ENCODE results near the gene BAHD1. TPM values are rescaled to one million over a fixed set of nuclear protein-coding genes. Genes with fewer than 3 reads are reported as not detected.

The BAHD1 gene
- total and polyA plus RNA-seq, 4 experiments from 2014 or later: 1.5 to 49.2 (median 25.8) TPM

DNA sequence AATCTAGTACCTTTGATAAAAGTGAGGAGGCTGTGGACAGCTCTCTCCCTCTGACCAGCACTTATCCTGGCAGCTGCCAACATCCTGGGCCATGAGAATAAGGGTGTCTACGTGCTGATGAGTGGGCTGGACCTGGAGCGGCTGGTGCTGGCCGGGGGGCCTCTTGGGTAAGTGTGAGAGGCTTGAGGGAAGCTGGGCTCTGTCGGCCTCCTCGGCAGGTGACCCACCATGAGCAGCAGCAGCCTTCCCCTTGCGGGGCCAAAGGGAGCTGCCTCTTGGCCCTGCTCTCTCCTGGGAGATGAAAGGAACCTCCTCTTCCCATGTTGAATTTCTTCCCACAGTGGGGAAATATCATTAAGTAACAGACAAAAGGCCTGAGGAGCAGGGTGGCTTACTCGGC lies 25.9 kb upstream of the BAHD1 start:
- peaks cover 38 to 57% of the 10 kb centered on the region in 2 donors for H3K36me3 Mint-ChIP-seq
- Histone ChIP-seq H3K27me3 (ENCODE audit: insufficient read depth, low read length) (no peaks in the 10 kb centered on the region), H3K36me3 (ENCODE audit: insufficient read depth, low read length) (peaks cover 23% of the 10 kb centered on the region), H3K4me1 (ENCODE audit: insufficient read depth, low read length) (no peaks in the 10 kb centered on the region), H3K9me3 (ENCODE audit: control insufficient read depth in 1 of 2, low read length in 2 of 2) (no peaks in the 10 kb centered on the region), H3K4me3 (ENCODE audit: low read length in 2 of 2) (no peak overlapping the region), H3K27ac (ENCODE audit: low read depth, low read length) (no peak overlapping the region)
- no peak overlapping the region for H3K4me3 Mint-ChIP-seq
- DNase-seq: no peak
- no peaks in the 10 kb centered on the region for H3K9me3 Mint-ChIP-seq
- intact Hi-C loops (cut with micrococcal nuclease): no loop called here
- no peak overlapping the region for H3K27ac Mint-ChIP-seq
- CTCF ChIA-PET (ENCODE audit: partially characterized antibody): interaction anchor here (0.5 to 2.4 kb wide), 7 partner anchors 8 to 76 kb away, joined by 3 to 9 read pairs (median 3); partner anchors contain the start of gene IVD
- POLR2A ChIA-PET (ENCODE audit: partially characterized antibody): no interaction called here
- no peaks in the 10 kb centered on the region for H3K27me3 Mint-ChIP-seq
- peaks cover 0 to 3% (median 0%) of the 10 kb centered on the region in 4 donors for H3K4me1 Mint-ChIP-seq

GRCh38 chr15:40415226-40415625 lies 25.5 kb upstream of the BAHD1 start:
- H3K4me3 Mint-ChIP-seq: no peak overlapping the region
- Histone ChIP-seq H3K4me1 (ENCODE audit: insufficient read depth, low read length) (no peaks in the 10 kb centered on the region), H3K4me3 (ENCODE audit: low read length in 2 of 2) (no peak overlapping the region), H3K27ac (ENCODE audit: low read depth, low read length) (no peak overlapping the region), H3K27me3 (ENCODE audit: insufficient read depth, low read length) (no peaks in the 10 kb centered on the region), H3K9me3 (ENCODE audit: control insufficient read depth in 1 of 2, low read length in 2 of 2) (no peaks in the 10 kb centered on the region), H3K36me3 (ENCODE audit: insufficient read depth, low read length) (peaks cover 23% of the 10 kb centered on the region)
- no peak for DNase-seq
- intact Hi-C loops (cut with micrococcal nuclease): no loop called here
- H3K36me3 Mint-ChIP-seq: peaks cover 35 to 53% of the 10 kb centered on the region in 2 donors
- ChIA-PET POLR2A (ENCODE audit: partially characterized antibody) (no interaction called here), CTCF (ENCODE audit: partially characterized antibody) (interaction anchor here (1.0 to 2.4 kb wide), 3 partner anchors 10 to 77 kb away, joined by 3 to 9 read pairs (median 3); partner anchors contain the start of gene IVD)
- H3K27me3 Mint-ChIP-seq: no peaks in the 10 kb centered on the region
- peaks cover 0 to 3% (median 0%) of the 10 kb centered on the region in 4 donors for H3K4me1 Mint-ChIP-seq
- peak overlapping the region in 1 of 7 donors; percentile 68 for H3K27ac Mint-ChIP-seq
- H3K9me3 Mint-ChIP-seq: no peaks in the 10 kb centered on the region

DNA sequence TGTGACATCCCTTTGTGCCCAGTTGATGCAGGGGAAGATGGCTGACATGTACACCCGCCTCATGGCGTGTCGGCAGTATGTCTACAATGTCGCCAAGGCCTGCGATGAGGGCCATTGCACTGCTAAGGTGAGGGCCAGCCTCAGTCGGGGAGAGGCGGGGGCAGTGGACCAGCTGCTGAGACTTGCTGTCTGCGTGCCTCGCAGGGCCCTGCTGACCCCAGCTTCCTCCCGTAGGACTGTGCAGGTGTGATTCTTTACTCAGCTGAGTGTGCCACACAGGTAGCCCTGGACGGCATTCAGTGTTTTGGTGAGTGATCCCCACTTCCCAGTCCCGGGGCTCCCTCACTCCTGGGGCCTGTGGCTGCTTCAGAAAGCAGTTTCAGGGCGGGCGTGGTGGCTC lies 24.7 kb upstream of the BAHD1 start:
- DNase-seq: no peak
- H3K36me3 Mint-ChIP-seq: peaks cover 27 to 45% of the 10 kb centered on the region in 2 donors
- POLR2A ChIA-PET (ENCODE audit: partially characterized antibody): no interaction called here

DNA sequence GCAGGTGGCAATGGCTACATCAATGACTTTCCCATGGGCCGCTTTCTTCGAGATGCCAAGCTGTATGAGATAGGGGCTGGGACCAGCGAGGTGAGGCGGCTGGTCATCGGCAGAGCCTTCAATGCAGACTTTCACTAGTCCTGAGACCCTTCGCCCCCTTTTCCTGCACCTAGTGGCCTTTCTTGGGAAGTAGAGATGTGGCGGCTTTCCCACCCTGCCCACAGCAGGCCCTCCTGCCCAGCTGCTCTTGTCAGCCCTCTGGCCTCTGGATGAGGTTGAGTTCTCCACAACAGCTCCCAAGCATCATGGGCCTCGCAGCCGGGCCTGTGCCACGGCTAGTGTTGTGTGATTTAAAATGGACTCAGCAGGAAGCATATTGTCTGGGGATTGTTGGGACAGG lies 22.6 kb upstream of the BAHD1 start:
- H3K4me3 ChIP-seq (ENCODE audit: low read length in 2 of 2): no peak overlapping the region
- Mint-ChIP-seq H3K36me3 (peaks cover 10 to 27% of the 10 kb centered on the region in 2 donors), H3K27ac (no peak overlapping the region), H3K9me3 (no peaks in the 10 kb centered on the region), H3K27me3 (no peaks in the 10 kb centered on the region), H3K4me1 (peaks cover 0 to 5% (median 0%) of the 10 kb centered on the region in 4 donors), H3K4me3 (no peak overlapping the region)
- intact Hi-C loops (cut with micrococcal nuclease): no loop called here
- DNase-seq: no peak
- ChIA-PET CTCF (ENCODE audit: partially characterized antibody) (interaction anchor here (1.0 to 11.7 kb wide), 3 partner anchors 76 to 139 kb away, joined by 3 to 235 read pairs (median 4); partner anchors contain the start of gene CCDC9B), POLR2A (ENCODE audit: partially characterized antibody) (no interaction called here)
- no peak overlapping the region for H3K27ac ChIP-seq (ENCODE audit: low read depth, low read length)
- no peaks in the 10 kb centered on the region for H3K27me3 ChIP-seq (ENCODE audit: insufficient read depth, low read length)
- peaks cover 8% of the 10 kb centered on the region for H3K36me3 ChIP-seq (ENCODE audit: insufficient read depth, low read length)
- H3K4me1 ChIP-seq (ENCODE audit: insufficient read depth, low read length): peaks cover 8% of the 10 kb centered on the region
- no peaks in the 10 kb centered on the region for H3K9me3 ChIP-seq (ENCODE audit: control insufficient read depth in 1 of 2, low read length in 2 of 2)

More for the DNA sequence above, 24.7 kb upstream of the BAHD1 start:
- H3K36me3 ChIP-seq (ENCODE audit: insufficient read depth, low read length): peaks cover 23% of the 10 kb centered on the region
- H3K4me1 Mint-ChIP-seq: peaks cover 0 to 3% (median 0%) of the 10 kb centered on the region in 4 donors
- no peaks in the 10 kb centered on the region for H3K9me3 ChIP-seq (ENCODE audit: control insufficient read depth in 1 of 2, low read length in 2 of 2)
- H3K4me1 ChIP-seq (ENCODE audit: insufficient read depth, low read length): no peaks in the 10 kb centered on the region
- H3K27me3 Mint-ChIP-seq: no peaks in the 10 kb centered on the region
- H3K4me3 Mint-ChIP-seq: no peak overlapping the region
- no peaks in the 10 kb centered on the region for H3K9me3 Mint-ChIP-seq
- intact Hi-C loops (cut with micrococcal nuclease): no loop called here
- no peak overlapping the region for H3K27ac ChIP-seq (ENCODE audit: low read depth, low read length)
- H3K27ac Mint-ChIP-seq: no peak overlapping the region
- CTCF ChIA-PET (ENCODE audit: partially characterized antibody): interaction anchor here (2.4 to 11.7 kb wide), 2 partner anchors 11 to 74 kb away, joined by 9 to 235 read pairs; partner anchors contain the start of genes CCDC9B and IVD
- H3K27me3 ChIP-seq (ENCODE audit: insufficient read depth, low read length): no peaks in the 10 kb centered on the region
- H3K4me3 ChIP-seq (ENCODE audit: low read length in 2 of 2): no peak overlapping the region

GRCh38 chr15:40420071-40420713 lies 20.6 kb upstream of the BAHD1 start:
- Mint-ChIP-seq H3K27ac (peak overlapping the region in 1 of 7 donors; percentile 29), H3K9me3 (peaks cover 0 to 2% (median 0%) of the 10 kb centered on the region in 8 donors), H3K36me3 (peaks cover 3 to 14% of the 10 kb centered on the region in 2 donors), H3K27me3 (no peaks in the 10 kb centered on the region), H3K4me1 (peaks cover 0 to 5% (median 0%) of the 10 kb centered on the region in 4 donors), H3K4me3 (no peak overlapping the region)
- Histone ChIP-seq H3K9me3 (ENCODE audit: control insufficient read depth in 1 of 2, low read length in 2 of 2) (no peaks in the 10 kb centered on the region), H3K4me3 (ENCODE audit: low read length in 2 of 2) (no peak overlapping the region), H3K36me3 (ENCODE audit: insufficient read depth, low read length) (no peaks in the 10 kb centered on the region), H3K4me1 (ENCODE audit: insufficient read depth, low read length) (peaks cover 8% of the 10 kb centered on the region), H3K27me3 (ENCODE audit: insufficient read depth, low read length) (no peaks in the 10 kb centered on the region), H3K27ac (ENCODE audit: low read depth, low read length) (no peak overlapping the region)
- intact Hi-C loops (cut with micrococcal nuclease): no loop called here
- no peak for DNase-seq
- POLR2A ChIA-PET (ENCODE audit: partially characterized antibody): interaction anchor here (1.6 kb wide), 1 partner anchor 53 kb away, joined by 3 read pairs; no protein-coding TSS in a partner anchor
- CTCF ChIA-PET (ENCODE audit: partially characterized antibody): interaction anchor here (0.8 to 11.7 kb wide), 4 partner anchors 22 to 140 kb away, joined by 4 to 235 read pairs (median 12); partner anchors contain the start of gene CCDC9B

- Histone ChIP-seq H3K4me1 (ENCODE audit: insufficient read depth, low read length) (peaks cover 8% of the 10 kb centered on the region), H3K9me3 (ENCODE audit: control insufficient read depth in 1 of 2, low read length in 2 of 2) (no peaks in the 10 kb centered on the region), H3K27me3 (ENCODE audit: insufficient read depth, low read length) (no peaks in the 10 kb centered on the region), H3K36me3 (ENCODE audit: insufficient read depth, low read length) (no peaks in the 10 kb centered on the region), H3K27ac (ENCODE audit: low read depth, low read length) (no peak overlapping the region), H3K4me3 (ENCODE audit: low read length in 2 of 2) (no peak overlapping the region)
- Mint-ChIP-seq H3K9me3 (peaks cover 0 to 2% (median 0%) of the 10 kb centered on the region in 8 donors), H3K27me3 (no peaks in the 10 kb centered on the region), H3K36me3 (peaks cover 0 to 9% of the 10 kb centered on the region in 2 donors), H3K4me1 (peaks cover 0 to 5% (median 0%) of the 10 kb centered on the region in 4 donors), H3K4me3 (no peak overlapping the region), H3K27ac (no peak overlapping the region)
- ChIA-PET POLR2A (ENCODE audit: partially characterized antibody) (interaction anchor here (1.3 to 1.6 kb wide), 2 partner anchors 52 to 53 kb away, joined by 3 to 4 read pairs; no protein-coding TSS in a partner anchor), CTCF (ENCODE audit: partially characterized antibody) (interaction anchor here (0.8 to 11.7 kb wide), 6 partner anchors 23 to 141 kb away, joined by 4 to 235 read pairs (median 14); partner anchors contain the start of gene CCDC9B)
- no peak for DNase-seq
- intact Hi-C loops (cut with micrococcal nuclease): no loop called here
Measured at GRCh38 chr15:40420793-40421192, 20.0 kb upstream of the BAHD1 start.

Data from CD4-positive, alpha-beta memory T cell (primary cell).